Endothelial cell of umbilical vein (primary cell): ENCODE data around the gene NPM3. TPM values are rescaled to one million over a fixed set of nuclear protein-coding genes. Genes with fewer than 3 reads are reported as not detected.

ENCODE experiments used
- BruUV-seq: library from RNA; stranded (reverse); fragments of 400-500 nt; replicated peaks from 2 replicates; lab custom pipeline; 2021; lab: Mats Ljungman, UMichigan
- CTCF ChIA-PET: fragments of 300-600, 350-600 bp; sonication (Branson Sonifier 250); formaldehyde crosslinking; loops from one replicate; lab custom pipeline; 2021; ENCODE audit warnings: antibody characterized with exemption, inconsistent platforms; lab: Charles Lee
- POLR2A ChIA-PET: fragments of 300-600, 350-600 bp; sonication (Branson Sonifier 250); formaldehyde crosslinking; loops from one replicate; lab custom pipeline; 2021; ENCODE audit warnings: antibody characterized with exemption, inconsistent platforms; lab: Charles Lee
- DNase-seq: peaks from one replicate; pipeline ENCODE4 v3.0.0-alpha.2; 2011; ENCODE audit warnings: low read depth, low spot score
- FAIRE-seq: peaks from 2 replicates; lab custom pipeline; 2011; peaks lifted over from hg19 to GRCh38; lab: Jason Lieb, UNC
- H2AFZ ChIP-seq: 2 replicates; pipeline ENCODE4 v1.6.0; 2012; ENCODE audit warnings: low read depth, low read length, control low read depth, inconsistent platforms
- H3K27ac ChIP-seq: 2 replicates; pipeline ENCODE4 v1.5.1; 2011; ENCODE audit warnings: low read depth, mild to moderate bottlenecking, control low read depth, low read length, moderate library complexity; ENCODE audit not compliant: insufficient read depth
- H3K27me3 ChIP-seq, 2 experiments: 2 replicates each; pipeline versions ENCODE4 v1.6.0 to v1.6.1; 2011; ENCODE audit warnings: low read length in 2 of 2, mixed read lengths in 1 of 2; ENCODE audit not compliant: control insufficient read depth in 2 of 2, insufficient read depth in 2 of 2
- H3K36me3 ChIP-seq, 2 experiments: 2 replicates in 1 of 2; 3 replicates in 1 of 2; pipeline ENCODE4 v1.5.1; 2011; ENCODE audit warnings: low read length in 2 of 2, mild to moderate bottlenecking in 1 of 2, moderate library complexity in 1 of 2; ENCODE audit not compliant: control insufficient read depth in 2 of 2, insufficient read depth in 2 of 2; ENCODE audit errors: extremely low read depth in 1 of 2
- H3K4me1 ChIP-seq: 3 replicates; pipeline ENCODE4 v1.5.1; 2011; ENCODE audit warnings: mild to moderate bottlenecking, low read length; ENCODE audit not compliant: control insufficient read depth, insufficient read depth; ENCODE audit errors: extremely low read depth
- H3K4me2 ChIP-seq: 2 replicates; pipeline ENCODE4 v1.6.1; 2011; ENCODE audit warnings: low read length, control low read depth, mixed read lengths; ENCODE audit not compliant: insufficient read depth
- H3K4me3 ChIP-seq, 3 experiments: fragments of 200-600 bp in 1 of 3; sonication (generic), shearing (Covaris generic) in 1 of 3; replicated peaks in 1 of 3; 2 replicates each; pipeline ENCODE4 v1.5.1; 2011 to 2016; ENCODE audit warnings: control low read depth in 3 of 3, low read length in 3 of 3, mild to moderate bottlenecking in 2 of 3, inconsistent platforms in 1 of 3, low read depth in 1 of 3, moderate library complexity in 1 of 3; ENCODE audit not compliant: insufficient read depth in 1 of 3
- H3K79me2 ChIP-seq: 2 replicates; pipeline ENCODE4 v1.6.0; 2012; ENCODE audit warnings: low read length, inconsistent platforms; ENCODE audit not compliant: control insufficient read depth, insufficient read depth
- H3K9ac ChIP-seq: replicated peaks from 2 replicates; pipeline ENCODE3; 2011; ENCODE audit warnings: low read length, control low read depth; ENCODE audit not compliant: insufficient read depth; ENCODE audit errors: extremely low read depth
- H3K9me1 ChIP-seq: replicated peaks from 3 replicates; pipeline ENCODE4 v1.6.0; 2011; ENCODE audit warnings: mild to moderate bottlenecking, low read length; ENCODE audit not compliant: control insufficient read depth, insufficient read depth; ENCODE audit errors: extremely low read depth
- H3K9me3 ChIP-seq: replicated peaks from 2 replicates; pipeline ENCODE4 v1.5.1; 2012; ENCODE audit warnings: low read length, inconsistent platforms; ENCODE audit not compliant: control insufficient read depth, insufficient read depth
- H4K20me1 ChIP-seq: replicated peaks from 2 replicates; pipeline ENCODE3; 2011; ENCODE audit warnings: mild to moderate bottlenecking, low read length; ENCODE audit not compliant: control insufficient read depth, insufficient read depth; ENCODE audit errors: extremely low read depth
- EZH2 ChIP-seq: IDR thresholded peaks from 2 replicates; pipeline ENCODE4 v1.6.1; 2012; ENCODE audit warnings: borderline replicate concordance, low read depth, mild to moderate bottlenecking, moderate library complexity, low read length, inconsistent platforms; ENCODE audit not compliant: severe bottlenecking
- FOS ChIP-seq: IDR thresholded peaks from 2 replicates; pipeline ENCODE4 v1.6.1; 2011; ENCODE audit warnings: mild to moderate bottlenecking, low read length, moderate library complexity, borderline replicate concordance; ENCODE audit not compliant: insufficient read depth
- GATA2 ChIP-seq: IDR thresholded peaks from 2 replicates; pipeline ENCODE4 v1.7.0; 2011; ENCODE audit warnings: low read depth, mild to moderate bottlenecking, moderate library complexity, mixed read lengths, low read length; ENCODE audit not compliant: insufficient read length, insufficient read depth
- JUN ChIP-seq: IDR thresholded peaks from 2 replicates; pipeline ENCODE4 v1.6.1; 2011; ENCODE audit warnings: borderline replicate concordance, low read depth; ENCODE audit not compliant: insufficient read length, insufficient read depth
- MYC ChIP-seq: IDR thresholded peaks from one replicate; pipeline ENCODE4 v1.6.1; 2011; ENCODE audit warnings: mild to moderate bottlenecking, low read depth, low read length
- POLR2A ChIP-seq: IDR thresholded peaks from 2 replicates; pipeline ENCODE4 v1.6.1; 2012; ENCODE audit warnings: low read depth, mild to moderate bottlenecking, control low read depth, low read length
- POLR2AphosphoS5 ChIP-seq: IDR thresholded peaks from 2 replicates; pipeline ENCODE4 v1.6.1; 2012; ENCODE audit warnings: low read depth, mild to moderate bottlenecking, control low read depth, low read length, moderate library complexity; ENCODE audit not compliant: insufficient read depth
- dilution Hi-C: fragments of 300-500 bp; cut with MboI; formaldehyde crosslinking; loops from one replicate; pipeline ENCODE4 v1.15.0; 2019; ENCODE audit warnings: low sequenced_read_pairs; ENCODE audit not compliant: extremely low pct_ligation_motif_present
- intact Hi-C: fragments of 100-400 bp; cut with micrococcal nuclease; formaldehyde crosslinking; loops from one replicate; pipeline ENCODE4 v1.10.0; 2022
- polyA plus RNA-seq, 4 experiments: library from polyadenylated mRNA; depleted of rRNA in 3 of 4; stranded (reverse) in 3 of 4; unstranded in 1 of 4; fragments of >200 nt; gene quantifications; 2 replicates each; pipeline versions ENCODE4 v1.2.1 to v1.2.3, GENCODE V29; 2011 to 2012; ENCODE audit warnings: missing spikeins in 1 of 4
- total RNA-seq: library from RNA; stranded (reverse); gene quantifications from 2 replicates; pipeline ENCODE4 v1.2.3, GENCODE V29; 2021
- TF ChIP-seq, protein P1 (sequence below): IDR thresholded peaks from 2 replicates; pipeline ENCODE4 v1.6.1; 2011; ENCODE audit not compliant: insufficient read depth, insufficient read length
- TF ChIP-seq, protein P2 (sequence below), 2 donors: IDR thresholded peaks; 1 replicate in 1 of 2; 2 replicates in 1 of 2; pipeline ENCODE4 v1.5.1; 2011; ENCODE audit warnings: low read length in 2 of 2, mild to moderate bottlenecking in 2 of 2, moderate library complexity in 2 of 2, control low read depth in 1 of 2, inconsistent platforms in 1 of 2, low read depth in 1 of 2; ENCODE audit not compliant: insufficient read depth in 1 of 2; ENCODE audit errors: extremely low read depth in 1 of 2

Gene NPM3
- total and polyA plus RNA-seq, 2 donors (not counting 3 experiments of a cell fraction or from before 2014, with no cell fraction given): 55.4 to 71.3 TPM

DNA sequence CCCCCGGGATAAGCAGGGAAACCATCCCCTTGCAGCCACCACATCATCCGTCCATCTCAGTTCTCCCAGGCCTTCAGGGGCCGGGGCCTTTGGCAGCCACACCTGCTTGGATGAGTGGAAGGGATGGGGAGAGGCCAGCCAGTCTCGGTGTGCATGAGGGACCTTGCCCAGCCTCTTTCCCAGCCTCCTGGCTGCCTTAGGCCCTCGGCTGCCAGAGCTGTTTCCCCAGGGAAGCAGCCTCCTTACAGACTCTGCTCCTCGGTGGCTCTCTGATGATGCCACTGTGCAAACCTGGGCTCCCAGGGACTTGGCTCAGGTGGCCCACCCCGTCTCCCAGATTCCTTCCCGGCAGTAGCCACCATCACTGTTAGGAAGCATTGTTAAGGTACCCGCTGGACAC, 22.0 kb downstream of the NPM3 start:
- CTCF ChIA-PET: no interaction called here

More for the DNA sequence above, 22.0 kb downstream of the NPM3 start:
- POLR2A ChIA-PET: no interaction called here
- H3K79me2 ChIP-seq: no peaks in the 10 kb centered on the region
- no peak overlapping the region for H2AFZ ChIP-seq
- BruUV-seq: no TSS peak
- H3K9me3 ChIP-seq: no peaks in the 10 kb centered on the region
- intact Hi-C loops (no loop called here), dilution Hi-C loops (no loop called here)
- H3K9me1 ChIP-seq: no peaks in the 10 kb centered on the region
- no peak overlapping the region for H3K27ac ChIP-seq
- FAIRE-seq: no peak
- no peak overlapping the region for H3K4me3 ChIP-seq
- no peak for TF ChIP-seq POLR2AphosphoS5
- no peak for TF ChIP-seq POLR2A
- no peak for TF ChIP-seq EZH2
- TF ChIP-seq JUN: no peak
- no peak for TF ChIP-seq GATA2
- TF ChIP-seq, protein P1, sequence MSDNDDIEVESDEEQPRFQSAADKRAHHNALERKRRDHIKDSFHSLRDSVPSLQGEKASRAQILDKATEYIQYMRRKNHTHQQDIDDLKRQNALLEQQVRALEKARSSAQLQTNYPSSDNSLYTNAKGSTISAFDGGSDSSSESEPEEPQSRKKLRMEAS: no peak
- no peak for TF ChIP-seq MYC
- TF ChIP-seq, protein P2, sequence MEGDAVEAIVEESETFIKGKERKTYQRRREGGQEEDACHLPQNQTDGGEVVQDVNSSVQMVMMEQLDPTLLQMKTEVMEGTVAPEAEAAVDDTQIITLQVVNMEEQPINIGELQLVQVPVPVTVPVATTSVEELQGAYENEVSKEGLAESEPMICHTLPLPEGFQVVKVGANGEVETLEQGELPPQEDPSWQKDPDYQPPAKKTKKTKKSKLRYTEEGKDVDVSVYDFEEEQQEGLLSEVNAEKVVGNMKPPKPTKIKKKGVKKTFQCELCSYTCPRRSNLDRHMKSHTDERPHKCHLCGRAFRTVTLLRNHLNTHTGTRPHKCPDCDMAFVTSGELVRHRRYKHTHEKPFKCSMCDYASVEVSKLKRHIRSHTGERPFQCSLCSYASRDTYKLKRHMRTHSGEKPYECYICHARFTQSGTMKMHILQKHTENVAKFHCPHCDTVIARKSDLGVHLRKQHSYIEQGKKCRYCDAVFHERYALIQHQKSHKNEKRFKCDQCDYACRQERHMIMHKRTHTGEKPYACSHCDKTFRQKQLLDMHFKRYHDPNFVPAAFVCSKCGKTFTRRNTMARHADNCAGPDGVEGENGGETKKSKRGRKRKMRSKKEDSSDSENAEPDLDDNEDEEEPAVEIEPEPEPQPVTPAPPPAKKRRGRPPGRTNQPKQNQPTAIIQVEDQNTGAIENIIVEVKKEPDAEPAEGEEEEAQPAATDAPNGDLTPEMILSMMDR (IDR thresholded peaks at IDR 0.05; ENCODE audit: extremely low read depth in 1 of 2, insufficient read depth in 1 of 2, low read depth in 1 of 2, low read length in 2 of 2): no peak
- no peak for TF ChIP-seq FOS
- no peaks in the 10 kb centered on the region for H4K20me1 ChIP-seq
- H3K36me3 ChIP-seq: no peaks in the 10 kb centered on the region
- H3K9ac ChIP-seq: no peak overlapping the region
- no peak overlapping the region for H3K4me2 ChIP-seq
- no peaks in the 10 kb centered on the region for H3K4me1 ChIP-seq
- DNase-seq: no peak
- H3K27me3 ChIP-seq: peaks cover 10 to 20% of the 10 kb centered on the region in 2 experiments
